ENCODE measurements around the gene TP53AIP1.

DNA sequence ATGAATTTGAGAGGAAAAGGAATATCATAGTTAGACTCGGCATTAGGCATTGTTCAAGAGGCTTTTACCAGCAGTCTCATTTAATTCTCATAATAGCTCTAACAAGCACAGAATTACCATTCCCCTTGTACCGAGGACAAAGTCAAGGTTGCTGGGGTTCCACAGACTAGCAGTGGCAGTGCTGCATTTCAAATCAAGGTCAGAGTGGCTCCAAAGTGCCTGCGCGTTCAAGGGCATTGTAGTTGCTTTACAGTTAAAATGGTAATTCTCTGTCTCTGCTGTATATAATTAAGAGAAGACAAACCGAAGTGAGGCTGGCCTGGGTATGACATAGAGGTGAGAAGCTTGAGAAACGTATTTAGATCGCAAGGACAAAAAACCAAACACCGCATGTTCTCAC, 40.4 kb upstream of the TP53AIP1 start:
- no peak for TF ChIP-seq POLR2A (IDR thresholded peaks at IDR 0.05; ENCODE audit: extremely low read depth, insufficient read length)
- TF ChIP-seq, protein P1, sequence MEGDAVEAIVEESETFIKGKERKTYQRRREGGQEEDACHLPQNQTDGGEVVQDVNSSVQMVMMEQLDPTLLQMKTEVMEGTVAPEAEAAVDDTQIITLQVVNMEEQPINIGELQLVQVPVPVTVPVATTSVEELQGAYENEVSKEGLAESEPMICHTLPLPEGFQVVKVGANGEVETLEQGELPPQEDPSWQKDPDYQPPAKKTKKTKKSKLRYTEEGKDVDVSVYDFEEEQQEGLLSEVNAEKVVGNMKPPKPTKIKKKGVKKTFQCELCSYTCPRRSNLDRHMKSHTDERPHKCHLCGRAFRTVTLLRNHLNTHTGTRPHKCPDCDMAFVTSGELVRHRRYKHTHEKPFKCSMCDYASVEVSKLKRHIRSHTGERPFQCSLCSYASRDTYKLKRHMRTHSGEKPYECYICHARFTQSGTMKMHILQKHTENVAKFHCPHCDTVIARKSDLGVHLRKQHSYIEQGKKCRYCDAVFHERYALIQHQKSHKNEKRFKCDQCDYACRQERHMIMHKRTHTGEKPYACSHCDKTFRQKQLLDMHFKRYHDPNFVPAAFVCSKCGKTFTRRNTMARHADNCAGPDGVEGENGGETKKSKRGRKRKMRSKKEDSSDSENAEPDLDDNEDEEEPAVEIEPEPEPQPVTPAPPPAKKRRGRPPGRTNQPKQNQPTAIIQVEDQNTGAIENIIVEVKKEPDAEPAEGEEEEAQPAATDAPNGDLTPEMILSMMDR (IDR thresholded peaks at IDR 0.05; ENCODE audit: low read depth, low read length): no peak
